Measurements from ENCODE around the gene RFESD.

- no peak for TF ChIP-seq POLR2AphosphoS5 (IDR thresholded peaks at IDR 0.05; ENCODE audit: borderline replicate concordance, low read depth, low read length)
- no peak for TF ChIP-seq EZH2 (IDR thresholded peaks at IDR 0.05)
These were observed 2.7 kb downstream of the RFESD start for GRCh38 chr5:95649274-95649673.

Measured in SK-N-MC (cell line).